DND-41 (cell line): ENCODE results near the gene ROCK2.

Source experiments
- ATAC-seq: fragments of 200-7000 bp; cut with Tn5 transposase; 3 replicates; pipeline ENCODE4 v1.9.1; 2021; ENCODE audit warnings: low read depth; ENCODE audit not compliant: insufficient read depth
- DNase-seq: peaks from one replicate; pipeline ENCODE4 v3.0.0-alpha.2; 2020
- H2AFZ ChIP-seq: 2 replicates; pipeline ENCODE4 v1.6.0; 2012; ENCODE audit warnings: low read depth, low read length
- H3K27ac ChIP-seq: 2 replicates; pipeline ENCODE4 v1.5.1; 2012; ENCODE audit warnings: low read length, inconsistent platforms
- H3K27me3 ChIP-seq: fragments of 200-600 bp; sonication (generic); 2 replicates; pipeline ENCODE4 v1.6.0; 2012; ENCODE audit warnings: low read length, mild to moderate bottlenecking, inconsistent platforms; ENCODE audit not compliant: insufficient read depth, poor library complexity
- H3K36me3 ChIP-seq: 2 replicates; pipeline ENCODE4 v1.5.1; 2012; ENCODE audit warnings: low read length, inconsistent platforms; ENCODE audit not compliant: insufficient read depth
- H3K4me1 ChIP-seq: 2 replicates; pipeline ENCODE4 v1.5.1; 2012; ENCODE audit warnings: mild to moderate bottlenecking, low read length; ENCODE audit not compliant: insufficient read depth
- H3K4me2 ChIP-seq: 2 replicates; pipeline ENCODE4 v1.6.0; 2012; ENCODE audit warnings: mild to moderate bottlenecking, moderate library complexity, low read length, inconsistent platforms; ENCODE audit not compliant: insufficient read depth
- H3K4me3 ChIP-seq, 2 experiments: fragments of 200-600 bp in 1 of 2; shearing (Covaris generic) in 1 of 2; 2 replicates each; pipeline ENCODE4 v1.5.1; 2012 to 2016; ENCODE audit warnings: inconsistent platforms in 2 of 2, low read length in 2 of 2, mild to moderate bottlenecking in 2 of 2, low read depth in 1 of 2, moderate library complexity in 1 of 2
- H3K79me2 ChIP-seq: 2 replicates; pipeline ENCODE4 v1.6.0; 2012; ENCODE audit warnings: low read length, inconsistent platforms; ENCODE audit not compliant: insufficient read depth
- H3K9ac ChIP-seq: 2 replicates; pipeline ENCODE4 v1.6.0; 2012; ENCODE audit warnings: low read depth, mild to moderate bottlenecking, inconsistent platforms, low read length, moderate library complexity
- H3K9me3 ChIP-seq: 2 replicates; pipeline ENCODE4 v1.5.1; 2012; ENCODE audit warnings: low read length, moderate library complexity, mild to moderate bottlenecking, inconsistent platforms; ENCODE audit not compliant: insufficient read depth, severe bottlenecking
- H4K20me1 ChIP-seq: 2 replicates; pipeline ENCODE4 v1.6.0; 2012; ENCODE audit warnings: low read length; ENCODE audit not compliant: insufficient read depth
- EZH2 ChIP-seq: IDR thresholded peaks from 3 replicates; pipeline ENCODE4 v1.6.1; 2012; ENCODE audit warnings: borderline replicate concordance, low read depth, mild to moderate bottlenecking, moderate library complexity, low read length, inconsistent platforms; ENCODE audit not compliant: severe bottlenecking
- TF ChIP-seq, protein P1 (sequence below): IDR thresholded peaks from 2 replicates; pipeline ENCODE4 v1.5.1; 2012; ENCODE audit warnings: borderline replicate concordance, low read length, moderate library complexity, mild to moderate bottlenecking; ENCODE audit not compliant: poor library complexity, severe bottlenecking; ENCODE audit errors: extremely low read depth

The ROCK2 gene

DNA sequence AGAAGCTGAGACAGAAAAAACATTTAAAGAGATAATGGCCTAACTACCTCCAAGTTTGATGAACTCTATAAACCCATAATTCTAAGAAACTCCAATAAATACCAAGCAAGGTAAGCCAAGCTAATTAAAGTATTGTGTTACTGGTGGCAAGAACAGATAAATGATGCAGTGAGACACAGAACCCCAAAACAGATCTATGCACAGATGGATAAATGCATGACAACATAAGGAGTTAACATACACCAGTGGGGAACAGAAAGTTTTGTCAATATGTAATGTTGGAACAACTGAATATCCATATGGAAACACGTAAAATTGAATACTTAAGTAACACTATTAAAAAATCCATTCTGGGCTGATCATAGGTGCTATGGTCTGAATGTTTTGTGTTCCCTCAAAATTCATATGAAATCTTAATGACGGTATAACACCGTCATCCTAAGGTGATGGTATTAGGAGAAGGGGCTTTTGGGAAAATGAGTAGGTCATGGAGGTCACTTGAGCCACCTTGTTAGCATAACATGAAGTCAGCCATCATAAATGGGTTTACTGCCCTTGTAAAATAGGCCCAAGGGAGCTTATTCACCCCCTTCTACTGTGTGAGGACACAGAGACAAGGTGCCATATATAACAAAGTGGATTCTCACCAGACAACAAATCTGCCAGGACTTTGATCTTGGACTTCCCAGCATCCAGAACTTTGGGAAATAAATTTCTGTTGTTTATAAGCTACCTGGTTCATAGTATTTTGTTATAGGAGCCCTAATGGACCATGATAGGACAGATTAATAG lies 102.8 kb downstream of the ROCK2 start:
- Histone ChIP-seq H3K27ac (no peak overlapping the region), H4K20me1 (no peaks in the 10 kb centered on the region), H3K27me3 (no peaks in the 10 kb centered on the region), H3K9ac (no peak overlapping the region), H3K9me3 (no peaks in the 10 kb centered on the region), H3K4me1 (no peaks in the 10 kb centered on the region), H2AFZ (no peak overlapping the region), H3K4me3 (no peak overlapping the region), H3K36me3 (peaks cover 11% of the 10 kb centered on the region; the same call in 1 of the 2 replicates), H3K4me2 (no peak overlapping the region), H3K79me2 (peaks cover 4% of the 10 kb centered on the region; the same call in 1 of the 2 replicates)
- TF ChIP-seq, protein P1, sequence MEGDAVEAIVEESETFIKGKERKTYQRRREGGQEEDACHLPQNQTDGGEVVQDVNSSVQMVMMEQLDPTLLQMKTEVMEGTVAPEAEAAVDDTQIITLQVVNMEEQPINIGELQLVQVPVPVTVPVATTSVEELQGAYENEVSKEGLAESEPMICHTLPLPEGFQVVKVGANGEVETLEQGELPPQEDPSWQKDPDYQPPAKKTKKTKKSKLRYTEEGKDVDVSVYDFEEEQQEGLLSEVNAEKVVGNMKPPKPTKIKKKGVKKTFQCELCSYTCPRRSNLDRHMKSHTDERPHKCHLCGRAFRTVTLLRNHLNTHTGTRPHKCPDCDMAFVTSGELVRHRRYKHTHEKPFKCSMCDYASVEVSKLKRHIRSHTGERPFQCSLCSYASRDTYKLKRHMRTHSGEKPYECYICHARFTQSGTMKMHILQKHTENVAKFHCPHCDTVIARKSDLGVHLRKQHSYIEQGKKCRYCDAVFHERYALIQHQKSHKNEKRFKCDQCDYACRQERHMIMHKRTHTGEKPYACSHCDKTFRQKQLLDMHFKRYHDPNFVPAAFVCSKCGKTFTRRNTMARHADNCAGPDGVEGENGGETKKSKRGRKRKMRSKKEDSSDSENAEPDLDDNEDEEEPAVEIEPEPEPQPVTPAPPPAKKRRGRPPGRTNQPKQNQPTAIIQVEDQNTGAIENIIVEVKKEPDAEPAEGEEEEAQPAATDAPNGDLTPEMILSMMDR, result no peak
- TF ChIP-seq EZH2, result no peak
- DNase-seq, result no peak
- no peak for ATAC-seq

DNA sequence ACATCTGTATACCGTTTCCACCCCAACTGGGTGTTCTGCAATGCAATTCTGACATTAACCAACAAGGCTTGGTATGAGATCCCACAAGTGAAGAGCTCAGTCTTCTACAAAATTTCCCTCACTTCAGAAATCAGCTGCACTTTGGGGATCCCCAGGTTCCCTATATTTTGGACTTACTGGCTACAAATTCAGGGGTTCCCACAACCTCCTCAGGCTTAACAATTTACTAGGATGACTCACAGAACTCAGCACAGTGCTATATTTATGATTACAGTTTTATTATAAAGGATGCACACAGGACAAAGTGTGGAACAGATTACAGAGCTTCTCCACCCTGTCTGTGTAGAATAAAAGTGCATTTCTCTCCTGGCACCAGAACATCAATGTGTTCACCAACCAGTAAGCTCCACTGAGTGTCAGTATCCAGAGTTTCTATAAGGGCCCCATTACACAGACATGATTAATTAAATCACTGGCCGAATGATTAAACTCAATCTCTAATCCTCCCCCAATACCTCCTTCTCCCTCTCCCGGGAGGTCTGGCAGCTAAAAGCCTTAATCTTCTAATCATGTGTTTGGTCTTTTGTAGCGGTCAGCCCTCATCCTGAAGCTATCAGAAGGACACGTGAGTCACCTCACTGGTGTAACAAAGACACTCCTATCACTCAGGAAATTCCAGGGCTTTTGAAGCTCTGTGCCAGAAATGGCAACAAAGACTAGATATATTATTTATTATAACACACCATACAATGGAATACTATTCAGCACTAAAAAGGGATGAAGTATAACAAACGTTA lies 104.6 kb downstream of the ROCK2 start:
- H3K9me3 ChIP-seq, result no peaks in the 10 kb centered on the region
- H4K20me1 ChIP-seq, result no peaks in the 10 kb centered on the region
- no peak overlapping the region for H3K27ac ChIP-seq
- H3K79me2 ChIP-seq, result peaks cover 6% of the 10 kb centered on the region; the same call in 1 of the 2 replicates
- no peak overlapping the region for H2AFZ ChIP-seq
- DNase-seq (no peak), ATAC-seq (no peak)
- no peak overlapping the region for H3K4me3 ChIP-seq
- H3K27me3 ChIP-seq, result no peaks in the 10 kb centered on the region
- peaks cover 11% of the 10 kb centered on the region; the same call in 1 of the 2 replicates for H3K36me3 ChIP-seq
- H3K4me1 ChIP-seq, result no peaks in the 10 kb centered on the region
- no peak overlapping the region for H3K9ac ChIP-seq
- H3K4me2 ChIP-seq, result no peak overlapping the region
- TF ChIP-seq EZH2, result no peak
- TF ChIP-seq, protein P1, result no peak

DNA sequence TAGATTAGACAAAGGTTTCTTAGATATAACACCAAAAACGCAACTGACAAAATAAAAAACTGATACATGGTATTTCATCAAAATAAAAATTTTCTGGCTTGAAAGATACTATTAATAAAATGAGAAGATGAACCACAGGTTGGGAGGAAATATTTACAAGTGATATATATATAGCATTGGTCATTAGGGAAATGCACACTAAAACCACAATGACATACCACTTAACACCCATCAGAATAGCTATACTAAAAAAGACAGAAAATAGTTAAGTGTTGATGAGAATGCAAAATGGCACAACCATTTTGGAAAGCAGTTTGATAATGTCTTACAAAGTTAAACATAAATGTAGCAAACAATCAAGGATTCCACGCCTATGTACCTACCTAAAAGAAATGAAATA lies 105.3 kb downstream of the ROCK2 start:
- Histone ChIP-seq H4K20me1 (no peaks in the 10 kb centered on the region), H3K27me3 (no peaks in the 10 kb centered on the region), H3K79me2 (peaks cover 6% of the 10 kb centered on the region; the same call in 1 of the 2 replicates), H3K9ac (no peak overlapping the region), H3K4me1 (no peaks in the 10 kb centered on the region), H3K27ac (no peak overlapping the region), H2AFZ (no peak overlapping the region), H3K36me3 (peaks cover 7% of the 10 kb centered on the region; the same call in 1 of the 2 replicates), H3K4me2 (no peak overlapping the region), H3K4me3 (no peak overlapping the region), H3K9me3 (no peaks in the 10 kb centered on the region)
- TF ChIP-seq EZH2, result no peak
- TF ChIP-seq, protein P1, result no peak
- DNase-seq, result no peak
- no peak for ATAC-seq
